Hematopoietic multipotent progenitor cell (in vitro differentiated cells): ENCODE data around the gene RYR1. TPM values are rescaled to one million over a fixed set of nuclear protein-coding genes. Genes with fewer than 3 reads are reported as not detected.
"Not testable (repeated sequence)": the region's sequence is repeated elsewhere in the genome, so short reads cannot be mapped to it uniquely, and the experiment has no call there.

Experiments used
- DNase-seq, 3 donors: peaks; one replicate each; pipeline ENCODE4 v3.0.0-alpha.2; 2011 to 2015; ENCODE audit warnings: low read depth in 2 of 3, low spot score in 2 of 3
- total RNA-seq: library from RNA; depleted of rRNA; stranded (reverse); fragments of >200 nt; gene quantifications from one replicate; pipeline ENCODE4 v1.2.3, GENCODE V29; 2012

The RYR1 gene
- total RNA-seq, 1 donor, result 2.7 TPM

DNA sequence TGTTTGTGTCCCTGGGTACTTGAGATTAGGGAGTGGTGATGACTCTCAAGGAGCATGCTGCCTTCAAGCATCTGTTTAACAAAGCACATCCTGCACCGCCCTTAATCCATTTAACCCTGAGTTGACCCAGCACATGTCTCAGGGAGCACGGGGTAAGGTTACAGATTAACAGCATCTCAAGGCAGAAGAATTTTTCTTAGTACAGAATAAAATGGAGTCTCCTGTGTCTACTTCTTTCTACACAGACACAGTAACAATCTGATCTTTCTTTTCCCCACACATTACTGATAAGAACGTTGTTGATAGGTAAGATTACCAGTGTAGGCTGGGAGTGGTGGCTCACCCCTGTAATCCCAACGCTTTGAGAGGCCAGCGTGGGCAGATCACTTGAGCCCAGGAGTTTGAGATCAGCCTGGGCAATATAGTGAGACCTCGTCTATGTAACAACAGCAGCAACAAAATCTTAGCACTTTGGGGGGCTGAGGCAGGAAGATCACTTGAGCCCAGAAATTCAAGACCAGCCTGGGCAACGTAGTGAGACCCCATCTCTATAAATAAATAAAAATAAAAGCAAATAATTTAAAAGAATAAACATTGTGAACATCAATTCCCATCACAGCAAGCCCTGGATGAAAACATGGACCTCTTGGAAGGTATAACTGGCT is 198.5 kb downstream of the RYR1 start:
- DNase-seq, result not testable (repeated sequence)

DNA sequence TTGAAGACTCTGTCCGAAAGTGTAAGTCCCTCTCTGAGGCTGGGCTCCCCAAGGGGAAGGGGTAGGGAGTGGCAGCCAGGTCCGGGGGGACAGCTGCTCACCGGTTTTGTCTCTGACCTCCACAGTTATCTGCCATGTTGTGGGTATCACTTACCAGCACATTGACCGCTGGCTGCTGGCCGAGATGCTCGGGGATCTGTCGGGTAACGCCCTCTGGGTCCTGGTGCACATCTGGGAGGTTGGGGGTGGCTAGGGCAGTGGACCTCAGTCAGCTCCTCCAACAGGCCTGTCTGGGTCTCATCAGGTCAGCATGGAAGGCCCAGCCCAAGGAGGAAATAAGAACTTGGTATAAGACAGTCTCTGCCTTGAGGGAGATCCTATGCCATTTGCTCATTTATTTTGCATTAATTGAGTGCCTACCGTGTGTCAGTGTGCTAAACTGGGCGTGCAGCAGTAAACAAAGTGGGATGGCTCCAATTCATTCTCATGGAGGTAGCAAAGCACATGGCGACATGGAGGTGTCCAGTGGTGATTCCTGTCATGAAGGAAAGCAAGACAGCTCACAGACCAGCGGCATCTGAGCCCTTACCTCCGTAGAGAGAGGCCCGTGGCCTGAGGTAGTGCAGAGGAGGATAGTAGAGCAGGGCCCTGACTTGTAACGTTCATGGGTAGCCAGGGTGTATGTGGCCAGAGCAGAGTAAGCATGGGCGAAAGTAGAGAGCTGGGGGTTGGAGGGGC is 199.2 kb downstream of the RYR1 start:
- DNase-seq, result no peak

DNA sequence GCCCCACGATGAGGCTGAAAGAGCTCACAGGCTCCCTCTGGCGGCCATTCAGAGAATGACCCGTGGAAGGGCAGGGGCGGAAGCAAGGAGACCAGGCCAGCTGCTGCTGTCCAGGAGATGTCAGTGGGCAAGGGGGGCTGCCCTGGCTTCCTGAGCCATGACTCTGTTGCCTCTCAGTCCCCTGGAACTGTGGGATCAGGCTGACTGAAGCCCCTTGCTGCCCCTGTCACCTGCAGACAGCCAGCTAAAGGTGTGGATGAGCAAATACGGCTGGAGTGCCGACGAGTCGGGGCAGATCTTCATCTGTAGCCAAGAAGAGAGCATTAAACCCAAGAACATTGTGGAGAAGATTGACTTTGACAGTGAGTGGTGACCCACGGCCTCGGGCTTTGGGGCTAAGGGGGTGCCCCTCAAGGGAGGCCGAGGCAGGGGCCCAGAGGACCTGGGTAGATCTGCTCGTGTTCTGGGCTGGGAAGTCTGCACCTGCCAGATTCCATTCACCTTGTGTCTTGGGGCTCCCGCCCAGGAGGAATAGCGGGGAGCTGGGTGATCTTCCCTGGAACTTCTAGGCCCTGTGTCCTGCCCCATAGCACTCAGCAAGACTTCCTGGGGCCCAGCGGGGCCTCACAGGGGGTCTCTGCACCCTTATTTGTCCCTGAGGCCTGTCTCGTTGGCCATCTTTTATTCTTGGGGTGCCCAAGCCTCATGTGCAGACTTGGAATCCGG is 201.4 kb downstream of the RYR1 start:
- peak; percentile 56 to 78 (median 64) for DNase-seq

DNA sequence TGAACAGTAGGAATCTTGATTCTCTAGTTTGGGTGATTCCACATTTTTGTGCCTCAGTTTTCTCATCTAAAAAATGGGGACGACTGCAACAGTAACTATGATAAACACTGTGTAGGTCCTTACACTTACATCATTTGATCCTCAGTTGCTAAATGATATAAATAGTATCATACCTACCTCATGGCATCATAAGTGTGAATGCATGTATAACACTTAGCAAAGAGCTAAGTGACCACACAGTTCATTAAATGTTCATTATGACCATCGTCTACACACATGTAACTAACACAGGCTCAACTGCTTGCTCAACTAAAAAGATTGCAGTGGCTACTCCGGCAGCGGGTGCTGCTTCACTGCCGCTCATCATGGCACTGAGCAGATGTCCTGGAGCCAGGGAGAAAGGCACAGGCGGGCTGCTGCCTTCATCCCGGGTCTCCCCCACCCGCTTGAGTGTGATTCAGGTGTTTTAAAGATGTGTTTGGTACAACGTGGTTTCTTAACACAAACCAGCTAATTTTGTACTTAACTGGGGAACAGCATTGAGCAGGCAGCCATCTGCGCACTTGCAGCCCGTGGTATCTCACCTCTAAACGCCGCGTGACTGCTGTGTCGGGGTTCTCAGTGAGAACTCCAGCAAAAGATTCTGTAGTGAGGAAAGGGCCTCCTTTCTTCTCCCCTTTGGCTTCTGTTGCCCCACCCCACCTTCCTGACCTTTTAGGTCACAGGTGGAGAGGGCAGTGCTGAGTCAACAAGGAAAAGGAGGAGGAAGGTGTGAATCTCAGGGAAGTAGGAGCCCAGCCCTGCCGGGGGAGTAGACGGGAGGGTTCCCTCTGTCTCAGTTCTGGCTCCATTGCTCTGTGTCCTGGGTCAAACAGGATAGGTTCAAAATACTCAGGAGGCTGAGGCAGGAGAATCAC is 202.2 kb downstream of the RYR1 start:
- no peak for DNase-seq

Other genes starting within 250 kb of the RYR1 start
- 6.5 TPM for gene DPF1, start 209.5 kb upstream of the RYR1 start, total RNA-seq
- 1.6 TPM for gene PPP1R14A, start 177.3 kb upstream of the RYR1 start, total RNA-seq
- 249 TPM for gene SPINT2, start 169.1 kb upstream of the RYR1 start, total RNA-seq
- 1.9 TPM for gene C19orf33, start 129.4 kb upstream of the RYR1 start, total RNA-seq
- 100 TPM for gene YIF1B, start 117.7 kb upstream of the RYR1 start, total RNA-seq
- 2.4 TPM for gene KCNK6, start 113.8 kb upstream of the RYR1 start, total RNA-seq
- 9.2 TPM for gene CATSPERG, start 97.9 kb upstream of the RYR1 start, total RNA-seq
- gene PSMD8, start 59.1 kb upstream of the RYR1 start, total RNA-seq, result 254 TPM
- gene GGN, start 45.7 kb upstream of the RYR1 start, total RNA-seq, result under 0.01 TPM
- under 0.01 TPM for gene SPRED3, start 45.0 kb upstream of the RYR1 start, total RNA-seq
- gene FAM98C, start 30.6 kb upstream of the RYR1 start, total RNA-seq, result 9.4 TPM
- gene RASGRP4, start 7.5 kb upstream of the RYR1 start, total RNA-seq, result 23.4 TPM
- gene MAP4K1, start 184.3 kb downstream of the RYR1 start, total RNA-seq, result 31.5 TPM
- 831 TPM for gene EIF3K, start 185.5 kb downstream of the RYR1 start, total RNA-seq
- 264 TPM for gene ACTN4, start 214.0 kb downstream of the RYR1 start, total RNA-seq